HK-2 (cell line): ENCODE results near the gene HSPA9.
"Not testable (repeated sequence)": the region's sequence is repeated elsewhere in the genome, so short reads cannot be mapped to it uniquely, and the experiment has no call there.

Experiments used
- DNase-seq: peaks from one replicate; pipeline ENCODE4 v3.0.0-alpha.2; 2018; ENCODE audit not compliant: unreplicated experiment

The HSPA9 gene

GRCh38 chr5:138529812-138530211 lies 45.4 kb downstream of the HSPA9 start:
- DNase-seq, result no peak

- DNase-seq, result no peak
These were observed 46.3 kb downstream of the HSPA9 start for GRCh38 chr5:138528744-138529469.

- DNase-seq, result no peak
These were observed 47.0 kb downstream of the HSPA9 start for GRCh38 chr5:138528208-138528607.

GRCh38 chr5:138527170-138527569 lies 48.0 kb downstream of the HSPA9 start:
- DNase-seq, result no peak

GRCh38 chr5:138523406-138523805 lies 51.8 kb downstream of the HSPA9 start:
- DNase-seq, result no peak

- DNase-seq, result no peak
These were observed 54.2 kb downstream of the HSPA9 start for GRCh38 chr5:138520971-138521370.

- DNase-seq, result no peak
These were observed 57.8 kb downstream of the HSPA9 start for GRCh38 chr5:138517437-138517836.

- DNase-seq, result no peak
These were observed 59.5 kb downstream of the HSPA9 start for GRCh38 chr5:138515556-138516245.

- no peak for DNase-seq
These were observed 61.2 kb downstream of the HSPA9 start for GRCh38 chr5:138514021-138514420.

- DNase-seq, result no peak
These were observed 66.2 kb downstream of the HSPA9 start for GRCh38 chr5:138508958-138509357.

- not testable (repeated sequence) for DNase-seq
These were observed 67.7 kb downstream of the HSPA9 start for GRCh38 chr5:138507485-138507884.

GRCh38 chr5:138506370-138507306 lies 68.6 kb downstream of the HSPA9 start:
- no peak for DNase-seq

- DNase-seq, result no peak
These were observed 70.4 kb downstream of the HSPA9 start for GRCh38 chr5:138504799-138505198.
